ENCODE results near the gene GALNT16. TPM values are rescaled to one million over a fixed set of nuclear protein-coding genes. Genes with fewer than 3 reads are reported as not detected.

Gene GALNT16
- total and polyA plus RNA-seq, 11 donors, result 17.0 to 81.6 (median 51.3) TPM

DNA sequence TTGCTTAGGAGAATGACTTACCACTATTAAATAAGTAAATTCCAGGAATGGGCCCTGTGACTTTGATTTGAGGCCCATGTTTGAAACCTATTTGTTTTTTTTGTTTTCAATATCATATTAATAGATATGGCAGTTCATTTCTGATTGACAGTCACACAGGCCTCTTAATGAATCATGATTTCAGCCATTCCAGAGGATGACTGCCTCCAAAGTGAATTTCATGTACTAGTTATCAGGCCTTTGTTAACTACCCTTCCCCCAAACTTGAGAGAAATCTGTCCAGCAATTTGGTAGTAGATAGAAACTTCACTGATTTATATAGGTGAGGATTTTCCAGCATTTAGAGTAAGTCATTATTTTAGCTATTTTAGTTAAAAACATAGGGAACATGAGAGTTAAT is 25.9 kb upstream of the GALNT16 start:
- DNase-seq, result no peak
- intact Hi-C loops (cut with DNase I), result no loop called here
- no peak for ATAC-seq
- TF ChIP-seq CTCF (IDR thresholded peaks at IDR 0.05) (no peak), POLR2A (IDR thresholded peaks at IDR 0.05) (no peak)
- H3K9me3 ChIP-seq, result no peaks in the 10 kb centered on the region
- H3K36me3 ChIP-seq, result peaks cover 0 to 94% (median 75%) of the 10 kb centered on the region in 9 donors
- H3K27me3 ChIP-seq, result no peaks in the 10 kb centered on the region
- H3K27ac ChIP-seq, result no peak overlapping the region
- peaks cover 0 to 7% (median 0%) of the 10 kb centered on the region in 12 donors for H3K4me1 ChIP-seq
- H3K4me3 ChIP-seq, result no peak overlapping the region

DNA sequence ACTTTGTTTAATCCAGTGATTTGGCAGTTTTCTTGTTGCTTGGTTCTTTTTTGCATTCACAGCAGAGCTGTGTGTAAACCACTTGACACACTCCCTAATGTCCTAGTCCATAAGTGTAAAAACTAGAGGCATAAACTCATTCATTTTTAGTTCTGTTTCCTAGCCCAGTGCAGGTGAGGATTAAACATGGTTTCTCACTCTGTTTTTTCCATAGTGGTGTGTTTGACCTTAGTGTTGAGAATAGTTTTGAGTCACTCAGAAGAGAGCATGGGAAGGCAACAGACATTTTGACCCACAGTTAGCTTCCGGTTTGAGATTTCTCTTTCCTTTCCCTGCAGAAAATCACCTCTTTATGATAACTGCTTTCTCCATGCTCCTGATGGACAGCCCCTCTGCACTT is 24.2 kb upstream of the GALNT16 start:
- H3K27me3 ChIP-seq, result no peaks in the 10 kb centered on the region
- no peaks in the 10 kb centered on the region for H3K9me3 ChIP-seq
- no peak for ATAC-seq
- H3K4me1 ChIP-seq, result peaks cover 0 to 12% (median under 1%) of the 10 kb centered on the region in 12 donors
- intact Hi-C loops (cut with DNase I), result loop anchor here in 1 of 10 donors (5.0 kb wide), 1 partner anchor 103 kb away; no protein-coding TSS in a partner anchor
- no peak overlapping the region for H3K4me3 ChIP-seq
- 96 to 100% (median 97%) methylated on average over 1 of the region's 1 CpG for WGBS, 4 donors
- no peak for TF ChIP-seq POLR2A (IDR thresholded peaks at IDR 0.05)
- no peak for TF ChIP-seq CTCF (IDR thresholded peaks at IDR 0.05)
- no peak for DNase-seq
- peaks cover 0 to 94% (median 71%) of the 10 kb centered on the region in 9 donors for H3K36me3 ChIP-seq
- no peak overlapping the region for H3K27ac ChIP-seq

DNA sequence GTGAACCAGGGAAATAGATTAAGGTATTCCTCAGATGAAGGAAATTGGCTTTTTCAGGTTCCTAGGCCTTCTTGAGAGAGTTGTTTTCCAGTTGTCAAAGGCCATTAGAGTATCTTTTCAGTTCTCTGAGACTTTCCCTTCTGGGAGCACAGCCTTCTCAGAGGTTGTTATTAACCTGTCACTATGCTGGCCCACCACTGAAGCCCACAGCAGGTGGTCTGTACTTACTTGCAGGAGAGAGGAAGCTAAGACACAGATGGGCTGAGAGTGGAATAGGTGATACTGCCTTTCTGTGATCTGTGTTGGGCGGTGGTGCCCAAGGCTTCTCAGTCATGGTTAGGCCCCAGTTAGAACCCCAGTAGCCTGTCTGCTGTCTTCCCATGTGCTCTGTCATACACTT is 22.8 kb upstream of the GALNT16 start:
- Histone ChIP-seq H3K27ac (no peak overlapping the region), H3K27me3 (no peaks in the 10 kb centered on the region), H3K36me3 (peaks cover 0 to 91% (median 78%) of the 10 kb centered on the region in 9 donors), H3K9me3 (no peaks in the 10 kb centered on the region), H3K4me1 (peaks cover 0 to 16% (median 5%) of the 10 kb centered on the region in 12 donors), H3K4me3 (no peak overlapping the region)
- ATAC-seq, result no peak
- WGBS, 4 donors, result 88 to 100% (median 98%) methylated on average over 1 of the region's 1 CpG
- no peak for TF ChIP-seq POLR2A (IDR thresholded peaks at IDR 0.05)
- no peak for TF ChIP-seq CTCF (IDR thresholded peaks at IDR 0.05)
- intact Hi-C loops (cut with DNase I), result loop anchor here in 1 of 10 donors (5.0 kb wide), 1 partner anchor 105 kb away; no protein-coding TSS in a partner anchor
- DNase-seq, result no peak

DNA sequence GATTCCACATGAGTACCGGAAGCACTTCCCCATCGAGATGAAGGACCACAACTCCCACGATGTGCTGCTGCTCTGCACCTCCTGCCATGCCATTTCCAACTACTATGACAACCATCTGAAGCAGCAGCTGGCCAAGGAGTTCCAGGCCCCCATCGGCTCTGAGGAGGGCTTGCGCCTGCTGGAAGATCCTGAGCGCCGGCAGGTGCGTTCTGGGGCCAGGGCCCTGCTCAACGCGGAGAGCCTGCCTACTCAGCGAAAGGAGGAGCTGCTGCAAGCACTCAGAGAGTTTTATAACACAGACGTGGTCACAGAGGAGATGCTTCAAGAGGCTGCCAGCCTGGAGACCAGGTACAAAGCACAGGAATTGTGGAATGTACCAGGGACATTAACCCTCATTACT is 22.4 kb upstream of the GALNT16 start:
- WGBS, 4 donors, result 88 to 96% (median 89%) methylated on average over 9 to 12 of the region's 12 CpGs
- H3K36me3 ChIP-seq, result peaks cover 0 to 89% (median 74%) of the 10 kb centered on the region in 9 donors

More for the DNA sequence above, 22.4 kb upstream of the GALNT16 start:
- no peak overlapping the region for H3K4me3 ChIP-seq
- no peak for DNase-seq
- intact Hi-C loops (cut with DNase I), result loop anchor here in 1 of 10 donors (5.0 kb wide), 1 partner anchor 105 kb away; no protein-coding TSS in a partner anchor
- H3K4me1 ChIP-seq, result peaks cover 0 to 19% (median 6%) of the 10 kb centered on the region in 12 donors
- H3K9me3 ChIP-seq, result no peaks in the 10 kb centered on the region
- TF ChIP-seq POLR2A (IDR thresholded peaks at IDR 0.05), result no peak
- TF ChIP-seq CTCF (IDR thresholded peaks at IDR 0.05), result no peak
- no peak overlapping the region for H3K27ac ChIP-seq
- ATAC-seq, result no peak
- no peaks in the 10 kb centered on the region for H3K27me3 ChIP-seq

Data from heart left ventricle (tissue), 16 donors.